KMS-11 (cell line): ENCODE results near the gene ADCY7.

ENCODE experiments used
- H2AFZ ChIP-seq: fragments of 200-600 bp; sonication (generic); 2 replicates; pipeline ENCODE4 v1.6.1; 2016; ENCODE audit warnings: antibody characterized with exemption, mixed run types, low read depth
- H3K27ac ChIP-seq: fragments of 200-600 bp; sonication (generic); 2 replicates; pipeline ENCODE4 v1.6.1; 2016; ENCODE audit warnings: mild to moderate bottlenecking, mixed run types
- H3K27me3 ChIP-seq: fragments of 200-600 bp; sonication (generic); 2 replicates; pipeline ENCODE4 v1.6.1; 2017; ENCODE audit warnings: mild to moderate bottlenecking, low read depth, mixed run types, moderate library complexity; ENCODE audit not compliant: insufficient read depth
- H3K36me3 ChIP-seq: fragments of 200-600 bp; sonication (generic); 2 replicates; pipeline ENCODE4 v1.6.1; 2017; ENCODE audit warnings: mild to moderate bottlenecking, mixed run types; ENCODE audit not compliant: insufficient read depth
- H3K4me1 ChIP-seq: fragments of 200-600 bp; sonication (generic); 2 replicates; pipeline ENCODE4 v1.6.1; 2016; ENCODE audit warnings: mild to moderate bottlenecking, low read depth, mixed run types; ENCODE audit not compliant: poor library complexity, severe bottlenecking
- H3K4me2 ChIP-seq: fragments of 200-600 bp; sonication (generic); 2 replicates; pipeline ENCODE4 v1.7.0; 2016; ENCODE audit warnings: mild to moderate bottlenecking, mixed run types
- H3K4me3 ChIP-seq: fragments of 200-600 bp; sonication (generic); IDR thresholded peaks from 2 replicates; pipeline ENCODE4 v1.6.1; 2017; ENCODE audit warnings: low read depth, low read length, mixed read lengths; ENCODE audit not compliant: insufficient read depth
- H3K79me2 ChIP-seq: fragments of 200-600 bp; sonication (generic); 2 replicates; pipeline ENCODE4 v1.6.1; 2016; ENCODE audit warnings: low read depth, mixed run types; ENCODE audit not compliant: insufficient read depth
- H3K9ac ChIP-seq: fragments of 200-600 bp; sonication (generic); 2 replicates; pipeline ENCODE4 v1.6.1; 2016; ENCODE audit warnings: mild to moderate bottlenecking, mixed run types
- H4K20me1 ChIP-seq: fragments of 200-600 bp; sonication (generic); 2 replicates; pipeline ENCODE4 v1.6.1; 2016; ENCODE audit warnings: mild to moderate bottlenecking, mixed run types; ENCODE audit not compliant: insufficient read depth
- CTCF ChIP-seq: fragments of 200-600 bp; sonication (generic); conservative IDR thresholded peaks from 2 replicates; pipeline ENCODE4 v1.6.1; 2017; ENCODE audit warnings: low read depth, mild to moderate bottlenecking, antibody characterized with exemption, low read length, moderate library complexity, mixed read lengths

The ADCY7 gene

GRCh38 chr16:50247123-50247905 lies 19.0 kb upstream of the ADCY7 start:
- Histone ChIP-seq H3K27me3 (no peaks in the 10 kb centered on the region), H4K20me1 (no peaks in the 10 kb centered on the region), H3K4me1 (peaks cover 8% of the 10 kb centered on the region), H3K4me2 (no peak overlapping the region), H3K27ac (no peak overlapping the region), H2AFZ (no peak overlapping the region), H3K36me3 (no peaks in the 10 kb centered on the region), H3K4me3 (no peak overlapping the region), H3K79me2 (no peaks in the 10 kb centered on the region), H3K9ac (no peak overlapping the region)
- TF ChIP-seq CTCF = no peak

- Histone ChIP-seq H3K4me1 (peaks cover 8% of the 10 kb centered on the region), H3K27ac (no peak overlapping the region), H3K79me2 (no peaks in the 10 kb centered on the region), H3K4me2 (no peak overlapping the region), H3K9ac (no peak overlapping the region), H2AFZ (no peak overlapping the region), H3K4me3 (no peak overlapping the region), H3K36me3 (no peaks in the 10 kb centered on the region), H3K27me3 (no peaks in the 10 kb centered on the region), H4K20me1 (no peaks in the 10 kb centered on the region)
- TF ChIP-seq CTCF = no peak
Observed at GRCh38 chr16:50247906-50248608, 18.3 kb upstream of the ADCY7 start.

GRCh38 chr16:50248845-50249244 lies 17.5 kb upstream of the ADCY7 start:
- no peak for TF ChIP-seq CTCF
- no peak overlapping the region for H2AFZ ChIP-seq
- no peak overlapping the region for H3K27ac ChIP-seq
- no peaks in the 10 kb centered on the region for H3K36me3 ChIP-seq
- H3K79me2 ChIP-seq = no peaks in the 10 kb centered on the region
- no peak overlapping the region for H3K9ac ChIP-seq
- H4K20me1 ChIP-seq = no peaks in the 10 kb centered on the region
- no peak overlapping the region for H3K4me2 ChIP-seq
- H3K4me1 ChIP-seq = peaks cover 8% of the 10 kb centered on the region
- no peak overlapping the region for H3K4me3 ChIP-seq
- no peaks in the 10 kb centered on the region for H3K27me3 ChIP-seq

- H3K27me3 ChIP-seq = no peaks in the 10 kb centered on the region
- TF ChIP-seq CTCF = no peak
- no peak overlapping the region for H2AFZ ChIP-seq
- H3K4me2 ChIP-seq = no peak overlapping the region
- no peaks in the 10 kb centered on the region for H4K20me1 ChIP-seq
- H3K36me3 ChIP-seq = no peaks in the 10 kb centered on the region
- H3K9ac ChIP-seq = no peak overlapping the region
- H3K4me1 ChIP-seq = no peaks in the 10 kb centered on the region
- no peak overlapping the region for H3K4me3 ChIP-seq
- no peak overlapping the region for H3K27ac ChIP-seq
- no peaks in the 10 kb centered on the region for H3K79me2 ChIP-seq
Observed at GRCh38 chr16:50251375-50252081, 14.8 kb upstream of the ADCY7 start.
